Measurements from ENCODE around the gene RGMA.

RGMA gene

DNA sequence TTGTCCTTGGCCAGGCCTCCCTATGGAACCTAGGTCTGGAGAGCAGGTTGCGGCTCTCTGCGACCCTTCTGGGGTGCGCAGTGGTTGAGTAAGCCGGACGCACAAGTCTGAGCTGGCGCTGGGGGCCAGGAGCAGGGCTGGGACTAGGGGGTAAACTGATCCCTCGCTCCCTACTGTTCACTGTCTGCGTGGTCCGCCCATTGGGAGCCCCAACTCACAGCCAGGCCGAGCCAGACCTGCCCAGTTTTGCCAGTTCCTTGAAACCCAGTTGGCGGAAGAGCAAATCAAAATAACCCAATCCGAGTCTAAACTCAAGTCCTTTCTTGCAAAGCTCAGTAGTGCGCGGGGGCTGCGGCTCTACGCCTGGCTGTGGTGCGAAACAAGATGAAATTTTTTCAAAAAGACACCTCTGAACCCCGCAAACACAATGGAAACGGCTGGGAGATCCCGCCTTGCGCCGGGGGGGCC, 17.5 kb downstream of the RGMA start:
- no peak overlapping the region for H3K27ac ChIP-seq (replicated peaks; ENCODE audit: low read length)
- no peak overlapping the region for H4K8ac ChIP-seq (ENCODE audit: low read depth, low read length)
- no peaks in the 10 kb centered on the region for H3K27me3 ChIP-seq (ENCODE audit: control insufficient read depth in 3 of 3, insufficient read depth in 3 of 3, low read depth in 1 of 3, low read length in 3 of 3)
- H3K4me1 ChIP-seq (ENCODE audit: control insufficient read depth in 2 of 2, insufficient read depth in 1 of 2, low read depth in 1 of 2, low read length in 2 of 2): peaks cover 29 to 40% of the 10 kb centered on the region in 2 donors
- no peak for DNase-seq (ENCODE audit: low spot score)
- peak overlapping the region; percentile 33 for H2AK5ac ChIP-seq (ENCODE audit: low read depth, low read length)
- no peak overlapping the region for H2BK120ac ChIP-seq (ENCODE audit: low read depth, low read length)
- no peak overlapping the region for H3K14ac ChIP-seq (ENCODE audit: low read length)
- no peak overlapping the region for H2BK12ac ChIP-seq (ENCODE audit: low read length)
- peak overlapping the region; percentile 72 for H3K9ac ChIP-seq (ENCODE audit: low read depth, low read length, poor library complexity)
- H2BK15ac ChIP-seq (ENCODE audit: low read length): no peak overlapping the region
- H3K36me3 ChIP-seq (replicated peaks in 1 of 2; ENCODE audit: control insufficient read depth in 2 of 2, insufficient read depth in 2 of 2, low read length in 2 of 2): peaks cover 16 to 68% of the 10 kb centered on the region in 2 donors
- H4K91ac ChIP-seq (ENCODE audit: low read depth, low read length, poor library complexity): no peak overlapping the region
- H3K4me3 ChIP-seq (ENCODE audit: low read length in 2 of 2): peak overlapping the region; percentile 86 to 93
- H3K9me3 ChIP-seq (replicated peaks in 1 of 2; ENCODE audit: control insufficient read depth in 2 of 2, insufficient read depth in 1 of 2, low read depth in 1 of 2, low read length in 2 of 2): peaks cover 0 to 12% of the 10 kb centered on the region in 2 donors
- no CpG with 5 or more reads among the region's 22 CpGs for WGBS, 2 donors (ENCODE audit: extremely low coverage in 2 of 2, insufficient read length in 2 of 2, insufficient replicate concordance in 1 of 2)
- H2BK5ac ChIP-seq (ENCODE audit: low read length): peak overlapping the region; percentile 91
- H3K23ac ChIP-seq (ENCODE audit: low read depth, low read length, poor library complexity): peak overlapping the region; percentile 61
- peaks cover 5% of the 10 kb centered on the region for H3K79me1 ChIP-seq (ENCODE audit: low read depth, low read length)
- H3K18ac ChIP-seq (ENCODE audit: low read length): peak overlapping the region; percentile 66
- H2AFZ ChIP-seq (ENCODE audit: low read length): no peak overlapping the region
- H3K4me2 ChIP-seq (ENCODE audit: insufficient read depth, low read length, poor library complexity, severe bottlenecking): peak overlapping the region; percentile 87
- H3K4ac ChIP-seq (ENCODE audit: low read length): no peak overlapping the region

DNA sequence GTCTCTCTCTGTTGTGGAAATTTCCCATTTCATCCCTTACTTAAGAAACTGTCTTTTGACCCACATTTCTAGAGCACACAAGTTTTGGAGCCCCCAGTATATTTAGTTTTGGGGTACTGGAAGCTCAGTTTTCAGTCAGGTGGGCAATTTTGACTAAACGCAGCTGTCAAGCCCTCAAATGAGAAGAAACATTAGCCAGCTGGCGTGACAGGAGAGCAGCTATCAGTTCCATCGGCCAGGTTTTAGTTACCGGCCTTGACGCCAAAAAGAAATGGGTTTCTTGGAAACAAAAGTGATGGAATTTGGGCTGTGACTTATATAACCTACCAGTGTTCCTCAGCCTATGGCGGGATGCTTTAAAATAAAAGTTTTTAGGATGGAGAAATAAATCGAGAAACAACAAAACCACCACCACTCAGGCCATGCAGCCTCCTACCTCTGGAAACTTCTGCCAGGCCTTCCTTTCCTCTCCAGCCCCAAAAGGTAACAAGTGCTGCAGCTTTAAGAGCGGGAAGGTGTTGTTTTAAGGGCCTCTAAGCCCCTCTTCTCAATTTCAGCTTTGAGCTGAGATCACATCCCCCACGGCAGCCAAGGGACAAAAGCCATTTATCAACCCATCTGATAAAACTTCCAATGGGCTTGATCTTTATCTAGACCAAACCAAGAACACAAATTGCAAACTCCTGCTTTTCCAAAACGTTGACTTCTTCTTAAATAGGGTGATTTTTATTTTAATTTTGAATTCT, 18.3 kb downstream of the RGMA start:
- Histone ChIP-seq H3K27ac (replicated peaks; ENCODE audit: low read length) (no peak overlapping the region), H3K36me3 (replicated peaks in 1 of 2; ENCODE audit: control insufficient read depth in 2 of 2, insufficient read depth in 2 of 2, low read length in 2 of 2) (peaks cover 18 to 75% of the 10 kb centered on the region in 2 donors), H3K4me3 (ENCODE audit: low read length in 2 of 2) (peak overlapping the region; percentile 12 to 86)

DNA sequence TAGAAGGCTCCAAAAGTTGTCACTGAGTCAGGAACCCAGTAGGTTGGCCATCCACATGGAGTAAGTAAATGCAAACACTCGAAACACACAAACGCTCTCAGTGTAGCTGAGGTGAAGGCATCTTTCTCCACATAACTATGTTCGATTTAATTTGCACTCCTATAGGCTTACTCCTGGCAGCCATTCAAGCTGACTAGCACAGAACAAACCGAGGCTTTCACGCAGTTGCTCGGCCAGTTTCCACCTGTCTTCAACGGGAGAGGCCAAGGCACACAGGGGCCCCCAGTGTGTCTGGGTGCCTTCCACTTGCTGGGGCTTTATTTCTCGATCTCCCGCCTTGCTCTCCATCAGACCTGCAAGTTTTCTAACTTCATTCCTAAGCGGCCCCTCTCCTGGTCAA, 18.9 kb downstream of the RGMA start:
- Histone ChIP-seq H2BK15ac (ENCODE audit: low read length) (no peak overlapping the region), H3K9me3 (replicated peaks in 1 of 2; ENCODE audit: control insufficient read depth in 2 of 2, insufficient read depth in 1 of 2, low read depth in 1 of 2, low read length in 2 of 2) (peaks cover 0 to 12% of the 10 kb centered on the region in 2 donors), H3K4me2 (ENCODE audit: insufficient read depth, low read length, poor library complexity, severe bottlenecking) (peak overlapping the region; percentile 87), H3K4me1 (ENCODE audit: control insufficient read depth in 2 of 2, insufficient read depth in 1 of 2, low read depth in 1 of 2, low read length in 2 of 2) (peaks cover 29 to 37% of the 10 kb centered on the region in 2 donors), H3K23ac (ENCODE audit: low read depth, low read length, poor library complexity) (no peak overlapping the region), H3K36me3 (replicated peaks in 1 of 2; ENCODE audit: control insufficient read depth in 2 of 2, insufficient read depth in 2 of 2, low read length in 2 of 2) (peaks cover 24 to 81% of the 10 kb centered on the region in 2 donors), H3K4ac (ENCODE audit: low read length) (no peak overlapping the region), H3K14ac (ENCODE audit: low read length) (no peak overlapping the region), H3K4me3 (ENCODE audit: low read length in 2 of 2) (no peak overlapping the region), H2BK5ac (ENCODE audit: low read length) (no peak overlapping the region), H2BK12ac (ENCODE audit: low read length) (no peak overlapping the region), H3K27ac (replicated peaks; ENCODE audit: low read length) (peak overlapping the region; percentile 2), H3K27me3 (ENCODE audit: control insufficient read depth in 3 of 3, insufficient read depth in 3 of 3, low read depth in 1 of 3, low read length in 3 of 3) (no peaks in the 10 kb centered on the region), H2AK5ac (ENCODE audit: low read depth, low read length) (no peak overlapping the region), H3K18ac (ENCODE audit: low read length) (no peak overlapping the region), H2AFZ (ENCODE audit: low read length) (no peak overlapping the region), H3K79me1 (ENCODE audit: low read depth, low read length) (peaks cover 9% of the 10 kb centered on the region), H2BK120ac (ENCODE audit: low read depth, low read length) (no peak overlapping the region), H3K9ac (ENCODE audit: low read depth, low read length, poor library complexity) (no peak overlapping the region), H4K91ac (ENCODE audit: low read depth, low read length, poor library complexity) (no peak overlapping the region), H4K8ac (ENCODE audit: low read depth, low read length) (no peak overlapping the region)
- whole genome bisulfite sequencing, 2 donors (ENCODE audit: extremely low coverage in 2 of 2, insufficient read length in 2 of 2, insufficient replicate concordance in 1 of 2): no CpG with 5 or more reads among the region's 10 CpGs
- no peak for DNase-seq (ENCODE audit: low spot score)

More for the DNA sequence above, 18.3 kb downstream of the RGMA start:
- no CpG with 5 or more reads among the region's 10 CpGs for WGBS, 2 donors (ENCODE audit: extremely low coverage in 2 of 2, insufficient read length in 2 of 2, insufficient replicate concordance in 1 of 2)
- no peak overlapping the region for H2BK15ac ChIP-seq (ENCODE audit: low read length)
- no peak overlapping the region for H4K8ac ChIP-seq (ENCODE audit: low read depth, low read length)
- no peak overlapping the region for H4K91ac ChIP-seq (ENCODE audit: low read depth, low read length, poor library complexity)
- no peak overlapping the region for H3K9ac ChIP-seq (ENCODE audit: low read depth, low read length, poor library complexity)
- H3K23ac ChIP-seq (ENCODE audit: low read depth, low read length, poor library complexity): no peak overlapping the region
- peaks cover 8% of the 10 kb centered on the region for H3K79me1 ChIP-seq (ENCODE audit: low read depth, low read length)
- no peak overlapping the region for H2AFZ ChIP-seq (ENCODE audit: low read length)
- DNase-seq (ENCODE audit: low spot score): no peak
- H3K18ac ChIP-seq (ENCODE audit: low read length): no peak overlapping the region
- no peak overlapping the region for H3K14ac ChIP-seq (ENCODE audit: low read length)
- no peaks in the 10 kb centered on the region for H3K27me3 ChIP-seq (ENCODE audit: control insufficient read depth in 3 of 3, insufficient read depth in 3 of 3, low read depth in 1 of 3, low read length in 3 of 3)
- H3K4ac ChIP-seq (ENCODE audit: low read length): no peak overlapping the region
- H2BK12ac ChIP-seq (ENCODE audit: low read length): no peak overlapping the region
- no peak overlapping the region for H2AK5ac ChIP-seq (ENCODE audit: low read depth, low read length)
- no peak overlapping the region for H2BK120ac ChIP-seq (ENCODE audit: low read depth, low read length)
- peak overlapping the region; percentile 87 for H3K4me2 ChIP-seq (ENCODE audit: insufficient read depth, low read length, poor library complexity, severe bottlenecking)
- H2BK5ac ChIP-seq (ENCODE audit: low read length): no peak overlapping the region
- peaks cover 0 to 12% of the 10 kb centered on the region in 2 donors for H3K9me3 ChIP-seq (replicated peaks in 1 of 2; ENCODE audit: control insufficient read depth in 2 of 2, insufficient read depth in 1 of 2, low read depth in 1 of 2, low read length in 2 of 2)
- H3K4me1 ChIP-seq (ENCODE audit: control insufficient read depth in 2 of 2, insufficient read depth in 1 of 2, low read depth in 1 of 2, low read length in 2 of 2): peaks cover 29 to 36% of the 10 kb centered on the region in 2 donors

DNA sequence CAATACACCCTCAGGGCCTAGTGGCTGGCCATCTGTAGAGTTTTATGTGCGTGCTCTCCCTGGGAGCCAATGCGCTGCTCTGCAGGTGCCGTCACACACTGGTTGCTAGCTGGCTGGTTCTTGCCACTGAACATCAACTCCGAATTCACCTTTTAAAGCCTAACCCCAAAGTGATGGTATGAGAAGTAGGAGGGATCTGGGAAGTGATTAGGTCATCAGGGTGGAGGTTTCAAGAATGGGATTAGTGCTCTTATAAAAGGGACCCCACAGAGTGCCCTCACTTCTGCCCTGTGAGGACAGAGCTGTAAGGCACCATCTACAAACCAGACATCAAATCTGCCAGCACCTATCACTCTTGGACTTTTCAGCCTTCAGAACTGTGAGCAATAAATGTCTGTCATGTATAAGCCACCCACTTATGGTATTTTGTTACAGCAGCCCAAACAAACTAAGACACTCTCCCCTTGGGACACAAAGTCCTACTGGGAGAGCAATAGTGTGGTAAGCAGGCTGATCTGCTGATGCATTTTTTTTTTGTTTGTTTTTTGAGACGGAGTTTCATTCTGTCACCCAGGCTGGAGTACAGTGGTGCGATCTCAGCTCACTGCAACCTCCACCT, 20.3 kb downstream of the RGMA start:
- H3K14ac ChIP-seq (ENCODE audit: low read length): no peak overlapping the region
- peaks cover 16% of the 10 kb centered on the region for H3K79me1 ChIP-seq (ENCODE audit: low read depth, low read length)
- no peak overlapping the region for H2BK5ac ChIP-seq (ENCODE audit: low read length)
- H3K36me3 ChIP-seq (replicated peaks in 1 of 2; ENCODE audit: control insufficient read depth in 2 of 2, insufficient read depth in 2 of 2, low read length in 2 of 2): peaks cover 35 to 85% of the 10 kb centered on the region in 2 donors
- no peak overlapping the region for H2BK15ac ChIP-seq (ENCODE audit: low read length)
- peaks cover 28 to 44% of the 10 kb centered on the region in 2 donors for H3K4me1 ChIP-seq (ENCODE audit: control insufficient read depth in 2 of 2, insufficient read depth in 1 of 2, low read depth in 1 of 2, low read length in 2 of 2)
- H3K23ac ChIP-seq (ENCODE audit: low read depth, low read length, poor library complexity): no peak overlapping the region
- no peak overlapping the region for H2BK120ac ChIP-seq (ENCODE audit: low read depth, low read length)
- no peak for DNase-seq (ENCODE audit: low spot score)
- peak overlapping the region; percentile 1 for H3K27ac ChIP-seq (replicated peaks; ENCODE audit: low read length)
- no CpG with 5 or more reads among the region's 6 CpGs for WGBS, 2 donors (ENCODE audit: extremely low coverage in 2 of 2, insufficient read length in 2 of 2, insufficient replicate concordance in 1 of 2)
- no peak overlapping the region for H3K4ac ChIP-seq (ENCODE audit: low read length)
- no peak overlapping the region for H2AFZ ChIP-seq (ENCODE audit: low read length)
- no peak overlapping the region for H3K18ac ChIP-seq (ENCODE audit: low read length)
- no peaks in the 10 kb centered on the region for H3K27me3 ChIP-seq (ENCODE audit: control insufficient read depth in 3 of 3, insufficient read depth in 3 of 3, low read depth in 1 of 3, low read length in 3 of 3)
- no peak overlapping the region for H2BK12ac ChIP-seq (ENCODE audit: low read length)
- H4K91ac ChIP-seq (ENCODE audit: low read depth, low read length, poor library complexity): no peak overlapping the region
- H4K8ac ChIP-seq (ENCODE audit: low read depth, low read length): no peak overlapping the region
- H3K4me3 ChIP-seq (ENCODE audit: low read length in 2 of 2): peak overlapping the region in 1 of 2 donors; percentile 32
- H2AK5ac ChIP-seq (ENCODE audit: low read depth, low read length): no peak overlapping the region
- no peak overlapping the region for H3K9ac ChIP-seq (ENCODE audit: low read depth, low read length, poor library complexity)
- peaks cover 0 to 12% of the 10 kb centered on the region in 2 donors for H3K9me3 ChIP-seq (replicated peaks in 1 of 2; ENCODE audit: control insufficient read depth in 2 of 2, insufficient read depth in 1 of 2, low read depth in 1 of 2, low read length in 2 of 2)
- H3K4me2 ChIP-seq (ENCODE audit: insufficient read depth, low read length, poor library complexity, severe bottlenecking): no peak overlapping the region
